DMS153 (cell line): ENCODE measurements around the gene TSHR.

ENCODE experiments used
- DNase-seq: peaks from one replicate; lab custom pipeline; 2025; lab: John Stamatoyannopoulos, UW

TSHR gene

DNA sequence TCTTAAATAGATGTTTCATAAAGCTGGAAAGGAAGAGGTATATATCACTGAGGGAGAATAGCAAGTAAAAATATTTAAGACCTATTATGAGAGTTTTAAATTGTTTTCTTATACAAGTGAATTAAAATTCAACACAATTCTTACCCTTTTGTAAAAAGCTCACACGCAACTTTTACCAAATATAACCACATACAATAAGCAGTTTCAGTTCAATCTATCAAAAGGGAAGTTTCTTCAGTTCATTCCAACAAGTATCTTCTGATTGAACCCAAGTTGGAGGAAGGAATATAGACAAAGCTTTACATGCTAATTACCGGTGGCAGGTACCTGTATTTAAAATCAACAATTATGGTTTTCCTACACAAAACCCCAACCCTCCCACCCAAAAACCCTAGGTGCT is 224.2 kb downstream of the TSHR start:
- no peak for DNase-seq

DNA sequence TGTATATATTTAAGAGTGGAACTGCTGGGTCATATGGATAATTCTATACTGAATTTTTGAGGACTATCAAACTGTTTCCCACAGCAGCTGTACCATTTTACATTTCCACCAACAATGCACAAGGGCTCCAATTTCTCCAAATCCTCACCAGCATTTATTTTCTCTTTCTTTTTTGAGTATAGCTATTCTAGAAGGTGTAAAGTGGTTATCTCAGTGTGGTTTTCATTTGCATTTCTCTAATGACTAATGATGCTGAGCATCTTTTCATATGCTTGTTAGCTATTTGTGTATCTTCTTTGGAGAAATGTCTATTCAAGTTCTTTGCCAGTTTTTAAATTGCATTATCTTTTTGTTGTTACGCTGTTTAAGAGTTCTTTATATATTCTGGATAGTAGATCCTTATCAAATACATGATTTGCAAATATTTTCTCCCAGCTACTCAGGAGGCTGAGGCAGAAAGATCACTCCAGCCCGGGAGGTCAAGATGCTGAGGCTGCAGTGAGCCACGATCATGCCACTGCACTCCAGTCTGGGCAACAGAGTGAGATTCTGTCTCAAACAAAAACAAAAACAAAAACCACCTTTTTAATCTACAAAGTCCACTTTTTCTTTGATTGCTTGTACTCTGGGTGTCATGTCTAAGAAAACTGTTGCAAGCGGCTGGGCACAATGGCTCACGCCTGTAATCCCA is 232.6 kb downstream of the TSHR start:
- DNase-seq: no peak

DNA sequence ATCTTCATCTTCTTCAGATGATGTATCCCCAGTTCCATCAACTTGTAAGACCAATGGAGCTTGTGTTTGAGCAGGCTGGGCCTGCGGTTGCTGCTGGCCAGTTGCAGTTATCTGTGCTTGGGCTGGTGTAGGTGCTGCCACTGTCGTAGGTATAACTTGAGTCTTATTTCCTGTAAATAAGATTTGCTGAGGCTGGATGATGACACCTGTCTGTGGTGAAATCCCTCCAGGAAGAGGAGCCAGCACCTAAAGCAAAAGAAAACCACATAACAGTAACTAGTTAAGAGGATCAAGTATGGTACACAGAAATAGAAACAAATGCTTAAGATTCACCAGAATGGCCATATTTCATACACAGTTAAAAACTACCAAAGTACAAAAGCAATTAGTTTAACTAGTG is 237.2 kb downstream of the TSHR start:
- no peak for DNase-seq

DNA sequence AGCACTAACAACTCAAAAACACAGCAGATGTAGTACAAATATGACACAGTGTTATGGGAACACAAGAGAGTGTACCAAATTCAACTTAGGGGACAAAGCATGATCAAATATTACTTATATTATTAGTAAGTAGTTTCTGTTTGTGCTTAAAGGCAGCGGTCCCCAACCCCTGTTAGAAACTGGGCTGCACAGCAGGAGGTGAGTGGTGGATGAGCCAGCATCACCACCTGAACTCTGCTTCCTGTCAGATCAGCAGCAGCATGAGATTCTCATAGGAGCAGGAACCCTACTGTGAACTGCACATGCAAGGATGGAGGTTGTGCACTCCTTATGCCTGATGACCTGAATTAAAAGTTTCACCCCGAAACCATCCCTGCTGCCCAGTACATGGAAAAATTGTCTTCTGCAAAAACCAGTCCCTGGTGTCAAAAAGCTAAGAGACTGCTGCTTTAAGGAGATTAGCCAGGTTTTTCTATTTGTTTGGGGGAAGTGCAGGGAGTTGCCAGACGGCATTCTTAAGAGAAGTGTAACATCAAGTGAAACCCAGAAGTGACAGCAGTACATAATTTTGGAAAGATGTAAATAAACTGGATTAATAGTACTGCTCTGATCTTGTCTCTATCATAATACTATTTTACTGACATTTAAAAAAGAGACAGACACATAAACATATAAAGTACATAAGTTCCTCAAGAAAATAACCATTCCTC is 238.7 kb downstream of the TSHR start:
- no peak for DNase-seq
